K562 (cell line): ENCODE results near the gene GALNT5. TPM values are rescaled to one million over a fixed set of nuclear protein-coding genes. Genes with fewer than 3 reads are reported as not detected.
A peak's percentile ranks its signal among the peaks of the same experiment; 100 is the strongest.

ENCODE experiments used
- ARID1B ChIP-seq: fragments of 450-650 bp; IDR thresholded peaks from 2 replicates; pipeline ENCODE4 v1.6.1; 2016; ENCODE audit warnings: antibody characterized with exemption, mild to moderate bottlenecking, inconsistent platforms
- E2F1 ChIP-seq: sonication (generic); formaldehyde crosslinking; IDR thresholded peaks from 2 replicates; pipeline ENCODE4 v1.8.1; 2023; ENCODE audit warnings: mild to moderate bottlenecking, missing genetic modification reagents, moderate library complexity
- EZH2 ChIP-seq: IDR thresholded peaks from 2 replicates; pipeline ENCODE4 v1.6.1; 2012; ENCODE audit warnings: low read depth, mild to moderate bottlenecking, inconsistent platforms, low read length, borderline replicate concordance
- GTF2F1 ChIP-seq: IDR thresholded peaks from 2 replicates; pipeline ENCODE4 v1.6.1; 2011; ENCODE audit warnings: low read depth, low read length, improper control_type of control experiment
- KDM4B ChIP-seq, 2 experiments: fragments of 450-650 bp in 1 of 2; sonication (generic) in 1 of 2; IDR thresholded peaks; 2 replicates each; pipeline ENCODE4 v1.6.1; 2016 to 2017; ENCODE audit warnings: borderline replicate concordance in 2 of 2, antibody characterized with exemption in 1 of 2, low read depth in 1 of 2, mild to moderate bottlenecking in 1 of 2
- KLF16 ChIP-seq: IDR thresholded peaks from 2 replicates; pipeline ENCODE4 v1.6.1; 2016; ENCODE audit warnings: antibody characterized with exemption
- TRIM25 ChIP-seq: fragments of 450-650 bp; IDR thresholded peaks from 2 replicates; pipeline ENCODE4 v1.7.0; 2016; ENCODE audit warnings: borderline replicate concordance
- ZBTB7A ChIP-seq: IDR thresholded peaks from 2 replicates; pipeline ENCODE4 v1.6.1; 2011; ENCODE audit warnings: low read depth, mild to moderate bottlenecking, low read length, moderate library complexity, borderline replicate concordance; ENCODE audit not compliant: control insufficient read depth
- ZFP1 ChIP-seq: fragments of 450-650 bp; formaldehyde crosslinking; IDR thresholded peaks from 2 replicates; pipeline ENCODE4 v1.4.0; 2020; ENCODE audit warnings: mild to moderate bottlenecking, mixed read lengths
- ZNF124 ChIP-seq: sonication (generic); formaldehyde crosslinking; IDR thresholded peaks from 2 replicates; pipeline ENCODE4 v1.8.1; 2022; ENCODE audit warnings: missing genetic modification reagents
- ZNF175 ChIP-seq: fragments of 200-800 bp; sonication (Bioruptor generic); IDR thresholded peaks from 2 replicates; pipeline ENCODE4 v1.6.1; 2016; ENCODE audit warnings: low read depth, mild to moderate bottlenecking, missing genetic modification characterization, missing compliant biosample characterization
- ZNF217 ChIP-seq: sonication (generic); formaldehyde crosslinking; IDR thresholded peaks from 2 replicates; pipeline ENCODE4 v1.8.0; 2022; ENCODE audit warnings: mild to moderate bottlenecking, missing genetic modification reagents
- ZNF431 ChIP-seq: sonication (generic); formaldehyde crosslinking; IDR thresholded peaks from 2 replicates; pipeline ENCODE4 v1.8.0; 2022; ENCODE audit warnings: mild to moderate bottlenecking, missing genetic modification reagents
- ZNF699 ChIP-seq: fragments of 250-450 bp; sonication (Bioruptor Pico); IDR thresholded peaks from 2 replicates; pipeline ENCODE4 v1.8.0; 2021; ENCODE audit warnings: mild to moderate bottlenecking, moderate library complexity; ENCODE audit not compliant: insufficient replicate concordance
- polyA plus RNA-seq, 8 experiments: library from polyadenylated mRNA; depleted of rRNA in 4 of 8; stranded (reverse) in 5 of 8; unstranded in 3 of 8; fragments of >200 nt; fragmentation: Nextera tagmentation in 2 of 8; fragmentation: Illumina TruSeq in 1 of 8; extraction: Ambion mirVana in 2 of 8; extraction: Trizol in 1 of 8; gene quantifications; 2 replicates each; pipeline versions ENCODE4 v1.2.1 to v1.2.3, GENCODE V29; 2011 to 2014; ENCODE audit warnings: inconsistent platforms in 1 of 8, missing spikeins in 1 of 8
- total RNA-seq, 7 experiments: library from RNA; depleted of rRNA in 6 of 7; stranded (reverse); fragments of >200 nt in 6 of 7; fragmentation: Illumina TruSeq in 2 of 7; extraction: Trizol in 2 of 7; gene quantifications; 2 replicates each; pipeline versions ENCODE4 v1.2.1 to v1.2.3, GENCODE V29; 2011 to 2021; ENCODE audit warnings: low replicate concordance in 1 of 7
- TF ChIP-seq, protein P1 (sequence below): sonication (generic); formaldehyde crosslinking; IDR thresholded peaks from 2 replicates; pipeline ENCODE4 v1.8.1; 2023; ENCODE audit warnings: mild to moderate bottlenecking, missing genetic modification reagents
- TF ChIP-seq, protein P2 (sequence below): fragments of 450-650 bp; conservative IDR thresholded peaks from 2 replicates; pipeline ENCODE4 v1.6.1; 2016; ENCODE audit warnings: missing genetic modification characterization, low read depth, mild to moderate bottlenecking, missing compliant biosample characterization, moderate library complexity
- TF ChIP-seq, protein P3 (sequence below): fragments of 450-650 bp; formaldehyde crosslinking; IDR thresholded peaks from 2 replicates; pipeline ENCODE4 v1.4.0; 2022; ENCODE audit warnings: mild to moderate bottlenecking, moderate library complexity
- TF ChIP-seq, protein P4 (sequence below): sonication (generic); formaldehyde crosslinking; IDR thresholded peaks from 2 replicates; pipeline ENCODE4 v1.8.0; 2022; ENCODE audit warnings: missing genetic modification reagents, mild to moderate bottlenecking, borderline replicate concordance

Gene GALNT5
- total and polyA plus RNA-seq, 9 of the 15 experiments (the other 6 are each of a cell fraction or from before 2014, with no cell fraction given) = 21.6 to 73.0 (median 54.7) TPM

DNA sequence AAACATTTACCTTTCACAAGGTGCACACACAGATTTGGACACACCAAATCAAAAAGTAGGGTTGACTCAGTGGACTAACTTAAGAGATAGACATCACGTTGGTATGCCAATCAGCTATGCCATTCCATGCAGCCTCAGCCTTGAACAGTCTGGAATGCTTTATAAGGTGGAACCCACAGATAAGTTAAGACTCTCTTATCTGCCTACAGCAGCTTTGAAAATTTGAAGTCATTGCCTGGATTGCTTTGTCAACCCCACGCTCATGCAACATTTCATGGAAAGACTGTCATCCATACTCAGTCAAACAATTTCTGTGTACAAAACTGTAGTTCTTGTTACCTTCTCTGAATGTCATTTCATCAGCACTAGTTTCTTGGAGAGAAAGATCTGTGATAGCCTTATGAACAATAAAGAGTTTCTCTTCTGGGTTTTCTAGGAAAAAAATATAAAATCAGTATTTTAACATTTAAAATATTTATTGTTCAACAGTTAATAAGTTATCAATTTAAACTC, 66.9 kb downstream of the GALNT5 start (continued):
- TF ChIP-seq, protein P1, sequence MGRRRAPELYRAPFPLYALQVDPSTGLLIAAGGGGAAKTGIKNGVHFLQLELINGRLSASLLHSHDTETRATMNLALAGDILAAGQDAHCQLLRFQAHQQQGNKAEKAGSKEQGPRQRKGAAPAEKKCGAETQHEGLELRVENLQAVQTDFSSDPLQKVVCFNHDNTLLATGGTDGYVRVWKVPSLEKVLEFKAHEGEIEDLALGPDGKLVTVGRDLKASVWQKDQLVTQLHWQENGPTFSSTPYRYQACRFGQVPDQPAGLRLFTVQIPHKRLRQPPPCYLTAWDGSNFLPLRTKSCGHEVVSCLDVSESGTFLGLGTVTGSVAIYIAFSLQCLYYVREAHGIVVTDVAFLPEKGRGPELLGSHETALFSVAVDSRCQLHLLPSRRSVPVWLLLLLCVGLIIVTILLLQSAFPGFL (CRISPR knock-in tag) = no peak
- TF ChIP-seq ZNF175 (CRISPR knock-in tag) (peak; percentile 97), ZNF431 (no peak), ZNF217 (CRISPR knock-in tag) (no peak), ARID1B (peak; percentile 100), ZNF124 (CRISPR knock-in tag) (no peak), ZNF699 (CRISPR knock-in tag) (no peak), ZFP1 (no peak; the same call in 1 of the 2 replicates), E2F1 (no peak), GTF2F1 (no peak), TRIM25 (no peak), KDM4B (IDR thresholded peaks at IDR 0.05; ENCODE audit: borderline replicate concordance in 2 of 2, low read depth in 1 of 2) (no peak), EZH2 (peak; percentile 94; the same call in 1 of the 2 replicates), KLF16 (peak; percentile 98), ZBTB7A (no peak)
- TF ChIP-seq, protein P2, sequence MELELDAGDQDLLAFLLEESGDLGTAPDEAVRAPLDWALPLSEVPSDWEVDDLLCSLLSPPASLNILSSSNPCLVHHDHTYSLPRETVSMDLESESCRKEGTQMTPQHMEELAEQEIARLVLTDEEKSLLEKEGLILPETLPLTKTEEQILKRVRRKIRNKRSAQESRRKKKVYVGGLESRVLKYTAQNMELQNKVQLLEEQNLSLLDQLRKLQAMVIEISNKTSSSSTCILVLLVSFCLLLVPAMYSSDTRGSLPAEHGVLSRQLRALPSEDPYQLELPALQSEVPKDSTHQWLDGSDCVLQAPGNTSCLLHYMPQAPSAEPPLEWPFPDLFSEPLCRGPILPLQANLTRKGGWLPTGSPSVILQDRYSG = peak; percentile 83
- TF ChIP-seq, protein P3, sequence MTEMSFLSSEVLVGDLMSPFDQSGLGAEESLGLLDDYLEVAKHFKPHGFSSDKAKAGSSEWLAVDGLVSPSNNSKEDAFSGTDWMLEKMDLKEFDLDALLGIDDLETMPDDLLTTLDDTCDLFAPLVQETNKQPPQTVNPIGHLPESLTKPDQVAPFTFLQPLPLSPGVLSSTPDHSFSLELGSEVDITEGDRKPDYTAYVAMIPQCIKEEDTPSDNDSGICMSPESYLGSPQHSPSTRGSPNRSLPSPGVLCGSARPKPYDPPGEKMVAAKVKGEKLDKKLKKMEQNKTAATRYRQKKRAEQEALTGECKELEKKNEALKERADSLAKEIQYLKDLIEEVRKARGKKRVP (CRISPR knock-in tag) = peak; percentile 95
- TF ChIP-seq, protein P4, sequence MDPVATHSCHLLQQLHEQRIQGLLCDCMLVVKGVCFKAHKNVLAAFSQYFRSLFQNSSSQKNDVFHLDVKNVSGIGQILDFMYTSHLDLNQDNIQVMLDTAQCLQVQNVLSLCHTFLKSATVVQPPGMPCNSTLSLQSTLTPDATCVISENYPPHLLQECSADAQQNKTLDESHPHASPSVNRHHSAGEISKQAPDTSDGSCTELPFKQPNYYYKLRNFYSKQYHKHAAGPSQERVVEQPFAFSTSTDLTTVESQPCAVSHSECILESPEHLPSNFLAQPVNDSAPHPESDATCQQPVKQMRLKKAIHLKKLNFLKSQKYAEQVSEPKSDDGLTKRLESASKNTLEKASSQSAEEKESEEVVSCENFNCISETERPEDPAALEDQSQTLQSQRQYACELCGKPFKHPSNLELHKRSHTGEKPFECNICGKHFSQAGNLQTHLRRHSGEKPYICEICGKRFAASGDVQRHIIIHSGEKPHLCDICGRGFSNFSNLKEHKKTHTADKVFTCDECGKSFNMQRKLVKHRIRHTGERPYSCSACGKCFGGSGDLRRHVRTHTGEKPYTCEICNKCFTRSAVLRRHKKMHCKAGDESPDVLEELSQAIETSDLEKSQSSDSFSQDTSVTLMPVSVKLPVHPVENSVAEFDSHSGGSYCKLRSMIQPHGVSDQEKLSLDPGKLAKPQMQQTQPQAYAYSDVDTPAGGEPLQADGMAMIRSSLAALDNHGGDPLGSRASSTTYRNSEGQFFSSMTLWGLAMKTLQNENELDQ (CRISPR knock-in tag) = no peak
